T follicular helper cell (primary cell): ENCODE results near the gene ANKS1B.
"Not testable (repeated sequence)": the region's sequence is repeated elsewhere in the genome, so short reads cannot be mapped to it uniquely, and the experiment has no call there.

Source experiments
- DNase-seq: peaks from one replicate; pipeline ENCODE4 v3.0.0-alpha.2; 2020; ENCODE audit warnings: low read depth

ANKS1B gene

GRCh38 chr12:99374023-99374422 is 610.7 kb downstream of the ANKS1B start:
- no peak for DNase-seq

GRCh38 chr12:99372257-99372920 is 612.3 kb downstream of the ANKS1B start:
- DNase-seq: no peak

- no peak for DNase-seq
These were observed 614.2 kb downstream of the ANKS1B start for GRCh38 chr12:99370421-99371138.

- no peak for DNase-seq
These were observed 617.6 kb downstream of the ANKS1B start for GRCh38 chr12:99367181-99367580.

- DNase-seq: no peak
These were observed 632.5 kb downstream of the ANKS1B start for GRCh38 chr12:99352269-99352668.

DNA sequence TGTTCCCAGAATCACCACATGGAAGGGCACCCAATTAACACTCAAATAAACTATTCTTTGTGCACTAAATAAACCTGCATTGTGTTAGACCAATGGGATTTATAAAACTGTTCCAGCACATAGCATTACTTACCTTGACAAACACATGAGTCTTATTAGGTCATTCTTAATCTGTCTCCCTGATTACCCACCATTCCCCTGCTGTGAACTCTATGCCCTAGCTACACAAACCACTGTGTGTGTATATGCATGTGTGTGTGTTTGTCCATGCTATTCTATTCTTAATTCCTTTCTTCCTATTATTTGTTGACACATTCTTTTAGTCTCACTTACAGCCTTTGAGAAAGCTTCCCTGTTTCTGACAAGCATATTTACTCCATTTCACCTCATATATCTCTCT is 640.8 kb downstream of the ANKS1B start:
- DNase-seq: no peak

GRCh38 chr12:99339663-99340062 is 645.1 kb downstream of the ANKS1B start:
- DNase-seq: no peak

- no peak for DNase-seq
These were observed 650.3 kb downstream of the ANKS1B start for GRCh38 chr12:99334285-99335056.

- no peak for DNase-seq
These were observed 651.7 kb downstream of the ANKS1B start for GRCh38 chr12:99332936-99333591.

DNA sequence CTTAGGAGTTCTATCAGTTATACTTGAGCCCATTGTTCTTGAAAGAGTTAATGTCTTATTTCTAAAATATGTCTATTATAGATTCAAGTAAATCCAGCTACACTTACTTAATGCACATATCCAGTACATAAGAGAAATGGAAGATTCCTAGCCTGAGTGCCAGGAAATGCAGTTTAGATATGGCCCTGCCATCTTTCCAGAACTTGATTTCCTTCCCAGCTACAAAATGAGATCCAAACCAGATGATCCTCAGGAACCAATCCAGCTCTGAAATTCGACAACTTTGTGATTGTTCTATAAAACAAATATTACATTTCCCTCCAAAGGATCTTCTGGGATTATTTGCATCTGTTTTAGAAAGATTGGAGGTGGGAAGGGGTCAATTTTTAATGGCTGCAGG is 654.5 kb downstream of the ANKS1B start:
- no peak for DNase-seq

DNA sequence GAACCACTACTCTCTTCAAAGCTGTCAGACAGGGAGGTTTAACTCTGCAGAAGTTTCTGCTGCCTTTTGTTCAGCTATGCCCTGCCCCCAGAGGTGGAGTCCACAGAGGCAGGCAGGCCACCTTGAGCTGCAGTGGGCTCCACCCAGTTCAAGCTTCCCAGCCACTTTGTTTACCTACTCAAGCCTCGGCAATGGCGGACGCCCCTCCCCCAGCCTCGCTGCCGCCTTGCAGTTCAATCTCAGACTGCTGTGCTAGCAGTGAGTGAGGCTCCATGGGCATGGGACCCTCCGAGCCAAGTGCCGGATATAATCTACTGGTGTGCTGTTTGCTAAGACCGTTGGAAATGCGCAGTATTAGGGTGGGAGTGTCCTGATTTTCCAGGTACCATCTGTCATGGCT is 663.5 kb downstream of the ANKS1B start:
- not testable (repeated sequence) for DNase-seq

- no peak for DNase-seq
These were observed 673.4 kb downstream of the ANKS1B start for GRCh38 chr12:99311373-99311772.

- DNase-seq: no peak
These were observed 674.9 kb downstream of the ANKS1B start for GRCh38 chr12:99309812-99310211.

GRCh38 chr12:99302874-99303273 is 681.9 kb downstream of the ANKS1B start:
- DNase-seq: no peak

DNA sequence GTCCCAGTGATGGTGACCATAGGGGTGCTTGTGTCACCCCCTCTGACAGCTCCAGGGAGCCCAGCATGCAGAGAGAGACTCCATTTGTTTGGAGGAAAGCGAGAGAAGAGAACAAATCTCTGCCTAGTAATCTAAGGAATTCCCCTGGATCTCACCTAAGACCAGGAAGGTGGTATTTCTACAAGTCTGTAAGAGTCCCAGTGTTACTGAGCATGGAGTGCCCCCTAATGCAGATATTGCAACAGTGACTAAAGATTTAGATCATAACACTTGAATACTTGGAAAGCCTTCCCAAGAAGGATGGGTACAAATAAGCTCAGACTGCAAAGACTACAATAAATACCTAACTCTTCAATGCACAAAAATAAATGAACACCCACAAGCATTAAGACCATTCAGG is 697.6 kb downstream of the ANKS1B start:
- DNase-seq: no peak

DNA sequence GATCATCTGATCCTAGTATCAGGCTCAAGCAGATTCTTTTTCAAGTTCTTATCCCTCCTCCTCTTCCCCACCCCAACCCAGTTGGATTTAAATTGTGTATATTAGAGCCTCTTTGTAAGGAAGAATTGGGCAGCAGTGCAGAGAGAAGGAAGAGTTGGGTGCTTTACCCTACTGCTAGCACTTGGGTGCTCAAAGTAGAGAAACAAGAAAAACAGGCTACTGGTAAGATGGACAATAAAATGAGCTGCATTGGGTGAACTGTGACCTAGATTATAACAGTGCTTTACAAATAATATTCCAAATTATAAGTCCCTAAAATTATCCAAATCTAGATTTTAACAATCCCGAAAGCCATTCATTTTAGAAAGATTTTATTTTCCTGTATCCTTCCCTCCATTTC is 700.6 kb downstream of the ANKS1B start:
- no peak for DNase-seq

DNA sequence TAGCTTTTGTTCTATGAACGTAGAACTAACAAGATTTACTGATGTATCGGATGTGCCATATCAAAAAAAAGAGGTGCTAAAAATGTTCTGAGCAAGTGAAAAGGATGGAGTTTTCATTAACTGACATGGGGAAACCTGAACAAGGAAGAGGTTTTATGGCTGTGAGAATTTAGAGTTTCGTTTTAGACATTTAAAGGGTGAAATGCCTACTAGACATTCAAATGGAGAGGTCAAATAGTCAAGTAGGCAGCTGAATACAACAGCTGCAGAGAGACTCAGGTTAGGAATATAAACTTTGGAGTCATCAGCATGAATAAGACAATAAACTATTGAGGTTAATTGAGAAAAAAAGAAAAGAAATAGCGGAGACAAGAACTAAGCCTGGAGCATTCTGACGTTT is 702.1 kb downstream of the ANKS1B start:
- DNase-seq: no peak

DNA sequence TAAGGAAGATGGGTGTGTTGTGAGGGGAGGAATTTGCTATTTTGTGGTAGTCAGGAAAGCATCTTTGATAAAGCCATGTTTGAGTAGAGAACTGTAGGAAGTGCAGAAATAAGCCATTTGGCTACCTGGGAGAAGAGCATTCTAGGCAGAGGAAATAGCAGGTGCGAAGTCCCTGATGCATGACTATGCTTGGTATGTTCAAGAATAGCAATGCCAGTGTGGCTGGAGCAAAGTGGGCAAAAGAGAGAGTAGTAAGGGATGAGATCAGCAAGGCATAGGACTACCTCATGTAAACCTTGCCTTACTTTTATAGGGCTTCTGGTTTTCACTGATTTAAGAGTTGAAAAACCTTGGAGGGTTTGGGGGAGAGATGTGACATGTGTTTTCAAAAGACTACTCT is 702.6 kb downstream of the ANKS1B start:
- DNase-seq: no peak

- no peak for DNase-seq
These were observed 703.5 kb downstream of the ANKS1B start for GRCh38 chr12:99281277-99281676.

DNA sequence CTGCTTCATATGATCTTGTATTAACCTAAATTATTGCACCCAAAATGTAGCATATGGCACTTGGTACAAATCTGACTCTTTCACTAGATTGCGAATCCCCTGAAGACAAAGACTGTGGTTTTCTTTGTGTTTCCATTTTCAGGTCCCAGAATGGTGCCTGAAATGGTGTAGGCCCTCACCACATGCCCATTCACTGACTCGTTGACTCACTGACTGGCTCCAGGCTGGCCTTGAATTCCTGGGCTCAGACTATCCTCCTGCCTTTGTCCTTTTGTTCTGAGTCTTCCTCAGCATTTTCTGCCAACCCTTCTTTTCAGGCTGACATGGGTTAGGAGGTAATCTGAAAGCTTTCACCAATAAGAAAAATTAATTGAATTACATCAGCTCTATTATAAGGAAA is 705.8 kb downstream of the ANKS1B start:
- no peak for DNase-seq

DNA sequence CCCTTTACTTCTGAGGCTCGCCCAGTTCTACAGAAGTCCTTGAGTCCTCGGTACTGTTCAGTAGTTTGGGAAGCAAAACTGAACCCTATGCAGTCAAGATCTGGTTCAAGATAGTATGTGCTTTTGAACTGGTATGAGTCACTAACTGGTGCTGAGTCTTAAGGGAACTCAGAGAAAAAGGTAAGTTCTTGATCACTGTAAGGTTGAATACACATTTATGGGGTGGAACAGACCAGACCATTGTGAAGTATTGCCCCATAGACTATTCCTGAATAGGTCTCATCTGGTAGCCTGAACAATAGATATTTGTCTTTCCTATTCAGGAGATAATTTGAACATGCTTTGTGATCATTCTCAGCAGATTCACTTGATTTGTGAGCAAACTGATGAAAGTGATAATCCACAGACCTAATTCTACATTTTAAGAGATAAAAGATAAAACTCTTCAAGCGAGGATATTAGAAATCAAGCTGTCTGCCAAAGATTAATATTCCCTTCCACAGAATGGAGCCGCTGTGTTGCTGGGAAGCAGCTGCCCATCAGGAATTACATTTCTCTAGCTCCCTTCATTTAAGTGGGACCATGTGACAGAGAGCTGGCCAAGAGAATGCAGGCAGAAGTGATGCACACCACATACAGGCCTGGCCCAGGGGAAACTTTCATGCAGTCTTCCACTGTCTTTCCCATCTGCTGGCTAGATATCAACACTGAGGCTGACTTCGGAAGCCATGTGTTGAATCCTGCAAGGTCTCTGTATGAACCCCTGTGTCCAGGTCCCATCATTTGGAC is 707.0 kb downstream of the ANKS1B start:
- DNase-seq: no peak

- no peak for DNase-seq
These were observed 713.7 kb downstream of the ANKS1B start for GRCh38 chr12:99271071-99271470.
